OCI-LY7 (cell line): ENCODE data around the gene QPRT.

Source experiments
- EZH2phosphoT487 ChIP-seq: fragments of 200-600 bp; sonication (generic); IDR thresholded peaks from 2 replicates; pipeline ENCODE4 v1.6.1; 2018; ENCODE audit warnings: low read depth, borderline replicate concordance, mild to moderate bottlenecking, mixed run types, antibody characterized with exemption, low read length, moderate library complexity, mixed read lengths
- TF ChIP-seq, protein P1 (sequence below): fragments of 200-600 bp; sonication (generic); conservative IDR thresholded peaks from 2 replicates; pipeline ENCODE4 v1.5.1; 2014; ENCODE audit warnings: mild to moderate bottlenecking, antibody characterized with exemption, low read length, moderate library complexity, mixed read lengths

DNA sequence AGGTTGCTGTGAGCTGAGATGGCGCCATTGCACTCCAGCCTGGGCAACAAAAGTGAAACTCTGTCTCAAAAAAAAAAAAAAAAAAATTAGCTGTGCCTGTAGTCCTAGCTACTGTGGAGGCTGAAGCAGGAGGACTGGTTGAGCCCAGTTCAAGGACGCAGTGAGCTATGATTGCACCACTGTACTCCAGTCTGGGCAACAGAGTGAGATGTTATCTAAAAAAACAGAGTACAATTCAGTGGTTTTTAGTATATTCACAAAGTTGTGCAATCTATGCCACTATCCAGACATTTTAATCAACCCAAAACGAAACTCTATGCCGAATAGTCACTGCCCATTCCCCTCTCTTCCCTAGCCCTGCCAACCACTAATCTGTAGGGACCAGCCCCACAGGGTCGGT, 41.7 kb downstream of the QPRT start:
- TF ChIP-seq, protein P1, sequence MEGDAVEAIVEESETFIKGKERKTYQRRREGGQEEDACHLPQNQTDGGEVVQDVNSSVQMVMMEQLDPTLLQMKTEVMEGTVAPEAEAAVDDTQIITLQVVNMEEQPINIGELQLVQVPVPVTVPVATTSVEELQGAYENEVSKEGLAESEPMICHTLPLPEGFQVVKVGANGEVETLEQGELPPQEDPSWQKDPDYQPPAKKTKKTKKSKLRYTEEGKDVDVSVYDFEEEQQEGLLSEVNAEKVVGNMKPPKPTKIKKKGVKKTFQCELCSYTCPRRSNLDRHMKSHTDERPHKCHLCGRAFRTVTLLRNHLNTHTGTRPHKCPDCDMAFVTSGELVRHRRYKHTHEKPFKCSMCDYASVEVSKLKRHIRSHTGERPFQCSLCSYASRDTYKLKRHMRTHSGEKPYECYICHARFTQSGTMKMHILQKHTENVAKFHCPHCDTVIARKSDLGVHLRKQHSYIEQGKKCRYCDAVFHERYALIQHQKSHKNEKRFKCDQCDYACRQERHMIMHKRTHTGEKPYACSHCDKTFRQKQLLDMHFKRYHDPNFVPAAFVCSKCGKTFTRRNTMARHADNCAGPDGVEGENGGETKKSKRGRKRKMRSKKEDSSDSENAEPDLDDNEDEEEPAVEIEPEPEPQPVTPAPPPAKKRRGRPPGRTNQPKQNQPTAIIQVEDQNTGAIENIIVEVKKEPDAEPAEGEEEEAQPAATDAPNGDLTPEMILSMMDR, result no peak
- no peak for TF ChIP-seq EZH2phosphoT487
